NCI-H526 (cell line): ENCODE results near the gene NEUROG1.
A peak's percentile ranks its signal among the peaks of the same experiment; 100 is the strongest.

Source experiments
- DNase-seq, 2 experiments: peaks; one replicate each; lab custom pipeline; 2025; lab: John Stamatoyannopoulos, UW

The NEUROG1 gene

GRCh38 chr5:135564331-135564730 is 28.6 kb upstream of the NEUROG1 start:
- no peak for DNase-seq

- no peak for DNase-seq
These were observed 25.5 kb upstream of the NEUROG1 start for GRCh38 chr5:135561266-135561665.

GRCh38 chr5:135560858-135561257 is 25.1 kb upstream of the NEUROG1 start:
- peak; percentile 37 to 86 for DNase-seq

- DNase-seq: peak in 1 of 2 experiments; percentile 24
These were observed 23.6 kb upstream of the NEUROG1 start for GRCh38 chr5:135559354-135559753.

- DNase-seq: no peak
These were observed 21.5 kb upstream of the NEUROG1 start for GRCh38 chr5:135557076-135557838.

GRCh38 chr5:135556620-135557019 is 20.9 kb upstream of the NEUROG1 start:
- DNase-seq: no peak

- DNase-seq: no peak
These were observed 19.8 kb upstream of the NEUROG1 start for GRCh38 chr5:135555530-135555929.

- DNase-seq: peak in 1 of 2 experiments; percentile 51
These were observed 18.1 kb upstream of the NEUROG1 start for GRCh38 chr5:135553688-135554462.

GRCh38 chr5:135551593-135552447 is 16.1 kb upstream of the NEUROG1 start:
- peak; percentile 52 to 80 for DNase-seq

- no peak for DNase-seq
These were observed 13.6 kb upstream of the NEUROG1 start for GRCh38 chr5:135549413-135549812.

GRCh38 chr5:135547590-135548254 is 12.0 kb upstream of the NEUROG1 start:
- no peak for DNase-seq

GRCh38 chr5:135546912-135547311 is 11.1 kb upstream of the NEUROG1 start:
- no peak for DNase-seq

GRCh38 chr5:135546101-135546500 is 10.3 kb upstream of the NEUROG1 start:
- no peak for DNase-seq

- no peak for DNase-seq
These were observed 9.3 kb upstream of the NEUROG1 start for GRCh38 chr5:135545099-135545498.

- peak in 1 of 2 experiments; percentile 36 for DNase-seq
These were observed 7.9 kb upstream of the NEUROG1 start for GRCh38 chr5:135543485-135544304.

- DNase-seq: no peak
These were observed 7.3 kb upstream of the NEUROG1 start for GRCh38 chr5:135543001-135543484.

GRCh38 chr5:135541807-135542502 is 6.2 kb upstream of the NEUROG1 start:
- DNase-seq: no peak

GRCh38 chr5:135539430-135540005 is 3.8 kb upstream of the NEUROG1 start:
- DNase-seq: no peak

GRCh38 chr5:135538261-135538660 is 2.5 kb upstream of the NEUROG1 start:
- no peak for DNase-seq

- no peak for DNase-seq
These were observed 2.0 kb upstream of the NEUROG1 start for GRCh38 chr5:135537745-135538144.
